Measurements from ENCODE around the gene ADAP1.

ADAP1 gene

GRCh38 chr7:903921-904755, 50.3 kb downstream of the ADAP1 start:
- DNase-seq: no peak

- DNase-seq: no peak
These were observed 51.5 kb downstream of the ADAP1 start for GRCh38 chr7:902996-903395.

GRCh38 chr7:901388-902154, 52.9 kb downstream of the ADAP1 start:
- DNase-seq: peak; percentile 21

GRCh38 chr7:901041-901387, 53.5 kb downstream of the ADAP1 start:
- DNase-seq: no peak

DNA sequence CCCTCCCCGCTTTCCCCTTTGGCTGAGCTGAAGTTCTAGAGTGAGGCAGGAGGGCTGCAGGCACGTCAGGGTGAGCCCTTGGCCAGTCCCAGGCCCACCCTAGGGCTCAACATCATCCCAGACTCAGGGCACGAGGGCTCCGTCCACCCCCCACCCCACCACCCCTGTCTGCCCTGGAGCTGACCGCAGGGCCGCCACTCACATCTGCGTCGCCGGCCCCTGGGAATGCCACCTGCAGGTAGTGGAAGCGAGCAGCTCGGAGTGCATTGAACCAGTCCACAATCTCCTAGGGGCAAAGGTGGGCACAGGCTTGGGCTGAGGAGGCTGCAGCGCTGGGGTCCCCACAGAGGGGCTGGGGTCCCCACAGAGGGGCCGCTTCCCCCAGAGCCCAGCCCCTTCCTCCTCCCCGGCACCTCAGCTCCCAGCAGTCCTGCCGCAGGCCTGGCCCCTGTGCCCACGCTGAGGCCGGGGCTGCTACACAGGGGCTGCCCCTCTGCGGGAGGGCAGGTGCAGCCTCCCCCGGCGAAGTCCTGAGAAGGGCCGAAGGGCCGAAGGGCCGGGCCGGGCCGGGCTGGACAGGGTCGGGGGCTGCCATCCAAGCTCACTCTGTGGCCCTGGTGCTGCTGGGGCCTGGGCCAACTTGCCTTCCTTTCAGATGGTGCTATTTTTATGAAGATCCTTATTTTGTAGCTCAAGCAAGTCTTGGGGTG, 54.0 kb downstream of the ADAP1 start:
- DNase-seq: no peak

GRCh38 chr7:899806-900205, 54.7 kb downstream of the ADAP1 start:
- DNase-seq: no peak

DNA sequence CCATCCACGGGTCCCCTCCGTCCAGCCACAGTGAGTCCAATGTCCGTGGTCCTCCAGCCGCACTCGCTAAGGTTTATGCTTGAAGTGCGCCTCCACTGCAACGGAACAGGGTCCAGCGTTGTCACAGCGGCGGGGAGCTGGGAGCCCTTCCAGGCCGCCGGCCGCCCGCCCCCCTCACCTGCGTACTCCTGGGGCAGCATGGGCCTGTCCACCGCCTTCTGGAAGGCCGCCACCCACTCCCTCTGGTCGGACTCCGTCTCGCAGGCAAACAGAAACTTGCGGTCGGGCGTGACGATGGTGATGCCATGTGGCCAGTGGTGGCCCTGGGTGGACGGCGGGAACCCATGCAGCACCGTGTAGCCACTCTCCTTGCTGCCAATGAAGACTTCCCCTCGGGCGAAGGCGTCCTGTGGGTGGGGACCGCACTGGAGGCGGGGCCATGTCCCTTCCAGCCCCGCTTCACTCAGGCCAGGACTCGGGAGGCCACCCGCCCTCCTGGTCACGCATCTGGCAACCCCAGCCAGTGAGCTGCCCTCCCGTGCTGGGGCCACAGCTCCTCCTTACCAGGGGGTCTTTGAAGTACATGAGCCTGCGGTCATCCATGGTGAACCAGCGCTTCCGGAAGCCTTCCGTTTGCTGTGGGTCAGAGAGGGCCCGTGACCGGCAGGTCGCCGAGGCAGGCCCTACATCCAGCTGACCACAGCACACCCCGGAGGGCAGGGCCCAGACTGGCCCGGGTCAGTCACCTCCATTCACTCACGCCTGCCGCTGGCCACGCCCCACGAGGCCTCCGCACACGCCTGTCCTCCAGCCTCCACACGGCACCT, 55.4 kb downstream of the ADAP1 start:
- no peak for DNase-seq

- DNase-seq: no peak
These were observed 56.0 kb downstream of the ADAP1 start for GRCh38 chr7:898460-898854.

DNA sequence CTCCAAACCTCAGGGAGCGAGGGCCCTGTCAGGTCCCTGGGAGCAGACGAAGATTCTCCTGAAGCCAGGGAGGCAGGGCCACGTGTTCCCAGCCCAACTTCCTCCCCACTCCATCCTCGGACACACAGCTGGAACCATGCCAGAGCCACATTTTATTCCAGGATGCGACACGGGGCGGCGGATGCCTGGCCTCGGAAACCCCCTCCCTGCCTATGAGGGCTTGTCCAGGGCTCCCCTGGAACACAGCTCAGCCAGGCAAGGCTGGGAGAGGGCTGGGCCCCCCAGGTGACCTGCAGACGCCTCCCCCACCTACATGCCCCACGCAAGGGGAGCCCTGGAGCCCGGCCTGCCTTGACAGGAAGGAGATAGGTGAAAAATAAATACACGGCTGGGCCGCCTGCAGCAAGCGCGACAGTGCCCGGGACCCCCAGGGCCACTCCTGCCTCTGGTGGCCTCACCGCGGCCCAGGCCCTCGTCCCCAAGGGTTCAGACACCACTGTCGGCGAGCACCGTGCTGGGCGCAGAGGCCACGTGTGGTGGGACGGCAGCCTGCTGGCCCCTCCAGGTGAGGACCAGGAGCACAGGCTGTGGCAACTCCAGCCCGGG, 56.6 kb downstream of the ADAP1 start:
- DNase-seq: no peak

DNA sequence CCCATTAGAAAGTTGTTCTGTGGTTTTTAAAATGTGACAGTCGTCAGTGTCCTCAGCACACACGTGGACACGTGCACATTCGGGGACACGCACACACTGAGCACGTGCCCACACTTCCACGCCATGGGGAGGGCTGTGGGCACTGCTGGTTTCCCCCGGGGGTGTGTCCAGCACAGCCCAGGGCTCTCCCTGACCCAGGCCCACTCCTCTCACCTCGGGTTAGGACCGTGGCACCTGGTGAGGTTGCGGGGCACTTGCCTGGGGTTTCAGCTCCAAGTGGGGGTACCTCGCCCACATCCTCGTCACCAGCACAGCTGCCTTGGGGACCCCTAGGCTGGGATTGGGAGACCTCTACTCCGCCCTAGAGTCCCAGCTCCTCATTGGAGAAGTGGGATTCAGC, 57.4 kb downstream of the ADAP1 start:
- no peak for DNase-seq

GRCh38 chr7:896346-897075, 58.0 kb downstream of the ADAP1 start:
- no peak for DNase-seq

- no peak for DNase-seq
These were observed 58.9 kb downstream of the ADAP1 start for GRCh38 chr7:895451-896052.

- no peak for DNase-seq
These were observed 59.5 kb downstream of the ADAP1 start for GRCh38 chr7:894927-895450.

DNA sequence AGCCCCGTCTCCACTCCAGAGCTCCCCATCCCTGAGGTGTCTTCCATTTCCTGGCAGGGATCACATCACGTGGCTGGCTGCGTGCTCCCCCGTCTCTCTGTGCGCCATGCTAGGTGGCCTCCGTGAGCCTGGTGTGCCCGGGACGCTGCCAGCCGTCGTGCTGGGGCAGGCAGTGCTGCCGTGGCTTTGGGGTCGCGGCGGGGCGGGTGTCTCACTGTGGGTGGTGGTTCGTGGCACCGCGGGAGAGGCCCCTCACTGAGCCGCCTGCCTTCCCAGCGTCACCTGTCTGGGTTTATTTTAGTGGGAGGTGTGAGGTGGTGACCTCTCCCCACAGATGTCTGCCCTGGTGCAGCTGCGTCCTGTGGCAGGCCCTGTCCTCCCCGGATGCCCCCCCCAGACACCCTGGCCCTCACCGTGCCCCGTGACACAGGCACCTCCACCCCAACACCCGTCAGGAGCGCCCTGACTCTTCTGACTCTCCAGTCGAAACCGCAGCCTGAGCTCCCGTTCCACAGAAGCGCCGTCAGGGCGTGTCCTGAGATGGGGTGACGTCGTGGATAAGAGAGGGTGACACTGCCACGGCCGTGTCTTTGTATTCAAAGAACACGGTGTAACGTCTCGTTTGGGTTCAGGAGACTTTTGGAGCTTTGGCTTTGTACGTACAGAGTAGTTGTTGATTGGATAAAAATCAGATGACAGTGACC, 60.2 kb downstream of the ADAP1 start:
- DNase-seq: no peak

GRCh38 chr7:893686-894085, 60.8 kb downstream of the ADAP1 start:
- no peak for DNase-seq

DNA sequence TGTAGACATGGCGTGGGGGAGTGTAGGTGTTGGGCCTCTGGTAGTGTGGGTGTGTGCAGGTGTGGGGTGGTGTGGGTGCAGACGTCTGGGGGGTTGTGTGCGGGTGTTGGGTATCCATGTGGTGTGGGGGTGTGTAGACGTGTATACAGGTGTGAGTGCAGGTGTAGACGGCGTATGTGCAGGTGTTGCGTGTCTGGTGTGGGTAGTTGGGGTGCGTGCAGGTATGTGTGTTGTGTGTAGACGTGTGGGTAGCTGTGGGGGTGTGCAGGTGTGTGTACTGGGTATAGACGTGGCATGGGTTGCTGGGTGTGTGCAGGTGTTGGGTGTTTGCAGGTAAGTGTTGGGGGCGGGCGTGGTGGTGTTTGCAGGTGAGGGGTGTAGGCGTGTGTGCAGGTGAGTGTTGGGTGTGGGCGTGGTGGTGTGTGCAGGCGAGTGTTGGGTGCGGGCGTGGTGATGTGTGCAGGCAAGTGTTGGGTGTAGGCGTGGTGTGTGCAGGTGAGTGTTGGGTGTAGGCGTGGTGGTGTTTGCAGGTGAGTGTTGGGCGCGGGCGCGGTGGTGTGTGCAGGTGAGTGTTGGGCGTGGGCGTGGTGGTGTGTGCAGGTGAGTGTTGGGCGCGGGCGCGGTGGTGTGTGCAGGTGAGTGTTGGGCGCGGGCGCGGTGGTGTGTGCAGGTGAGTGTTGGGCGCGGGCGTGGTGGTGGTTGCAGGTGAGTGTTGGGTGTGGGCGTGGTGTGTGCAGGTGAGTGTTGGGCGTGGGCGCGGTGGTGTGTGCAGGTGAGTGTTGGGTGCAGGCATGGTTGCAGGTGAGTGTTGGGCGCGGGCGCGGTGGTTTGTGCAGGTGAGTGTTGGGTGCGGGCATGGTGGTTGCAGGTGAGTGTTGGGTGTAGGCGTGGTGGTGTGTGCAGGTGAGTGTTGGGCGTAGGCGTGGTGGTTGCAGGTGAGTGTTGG, 61.6 kb downstream of the ADAP1 start:
- DNase-seq: no peak

DNA sequence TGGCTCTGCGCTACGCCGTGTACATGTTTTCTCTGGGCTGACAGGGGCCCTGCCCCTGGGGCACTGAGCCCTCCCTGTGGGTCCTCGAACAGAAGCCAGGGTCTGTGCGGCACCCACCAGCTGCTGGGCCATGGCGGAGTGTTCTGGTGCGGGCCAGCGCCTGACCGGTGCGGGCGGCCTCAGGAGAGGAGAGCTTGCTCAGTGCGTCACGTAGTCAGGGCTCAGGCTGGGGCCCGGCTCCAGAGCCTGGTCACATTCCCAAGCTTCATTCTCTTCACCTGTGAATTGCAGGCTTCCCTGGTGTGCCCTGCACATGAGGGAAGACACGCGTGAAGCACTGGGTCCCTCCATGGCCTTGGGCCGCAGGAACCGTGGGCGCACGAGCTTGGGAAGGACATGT, 62.7 kb downstream of the ADAP1 start:
- no peak for DNase-seq

DNA sequence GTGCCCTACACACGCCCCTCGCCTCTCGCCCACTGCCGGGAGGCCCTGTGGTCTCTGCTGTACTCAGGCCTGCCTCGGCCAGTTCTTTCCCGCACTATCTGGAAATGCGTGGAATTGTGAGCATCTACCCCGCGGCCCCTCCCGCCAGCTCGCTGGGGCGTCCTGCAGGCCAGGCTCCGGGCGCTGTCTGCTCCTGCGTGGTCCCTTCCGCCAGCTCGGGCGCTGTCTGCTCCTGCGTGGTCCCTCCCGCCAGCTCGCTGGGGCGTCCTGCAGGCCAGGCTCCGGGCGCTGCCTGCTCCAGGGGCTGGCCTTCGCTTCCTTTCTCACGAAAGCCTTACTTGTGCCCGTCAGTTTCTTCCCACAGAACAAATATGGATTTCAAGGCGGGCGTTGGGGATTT, 63.2 kb downstream of the ADAP1 start:
- no peak for DNase-seq

DNA sequence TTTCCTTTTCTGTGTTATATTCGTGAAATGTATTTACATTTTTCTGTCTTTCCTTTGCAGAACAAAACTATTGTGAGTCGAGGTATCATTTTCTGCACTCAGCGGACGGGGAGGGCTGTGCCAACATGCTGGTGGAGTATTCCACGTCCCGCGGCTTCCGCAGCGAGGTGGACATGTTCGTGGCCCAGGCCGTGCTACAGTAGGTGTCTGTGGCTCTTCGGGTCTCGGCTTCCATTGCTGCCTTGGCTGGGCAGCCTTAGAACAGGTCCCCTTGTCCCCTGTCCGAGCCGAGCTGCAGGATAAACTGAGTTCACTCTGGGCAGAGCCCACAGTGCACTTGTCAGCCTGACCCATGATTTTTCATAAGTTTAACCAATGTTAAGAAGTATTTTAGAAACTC, 63.6 kb downstream of the ADAP1 start:
- no peak for DNase-seq

Data from stimulated activated naive CD4-positive, alpha-beta T cell treated with Interleukin-2 at 50 U/mL for 16 hours (primary cell).